Spinal cord (tissue), 10 donors: ENCODE measurements around the gene IFNA5. TPM values are rescaled to one million over a fixed set of nuclear protein-coding genes. Genes with fewer than 3 reads are reported as not detected.
A peak's percentile ranks its signal among the peaks of the same experiment; 100 is the strongest.

ENCODE experiments used
- DNase-seq, 6 donors: peaks; one replicate each; pipeline versions ENCODE4 v3.0.0 to v3.0.0-alpha.2; 2013 to 2015; ENCODE audit warnings: low spot score in 6 of 6, low read depth in 4 of 6
- H3K27ac ChIP-seq: one replicate; pipeline ENCODE4 v1.5.1; 2013; ENCODE audit warnings: low read depth, low read length, control low read depth
- H3K27me3 ChIP-seq: one replicate; pipeline ENCODE4 v1.6.1; 2013; ENCODE audit warnings: low read length; ENCODE audit not compliant: control insufficient read depth, insufficient read depth
- H3K36me3 ChIP-seq: one replicate; pipeline ENCODE4 v1.6.1; 2013; ENCODE audit warnings: low read length; ENCODE audit not compliant: control insufficient read depth, insufficient read depth
- H3K4me1 ChIP-seq: one replicate; pipeline ENCODE4 v1.6.1; 2013; ENCODE audit warnings: low read length; ENCODE audit not compliant: control insufficient read depth, insufficient read depth
- H3K4me3 ChIP-seq: one replicate; pipeline ENCODE4 v1.5.1; 2013; ENCODE audit warnings: low read depth, low read length, control low read depth
- H3K9me3 ChIP-seq: one replicate; pipeline ENCODE4 v1.6.1; 2013; ENCODE audit warnings: low read length; ENCODE audit not compliant: control insufficient read depth, insufficient read depth
- WGBS: methylation state at CpG from one replicate; pipeline ENCODE4 v1.1.5; 2013; ENCODE audit warnings: missing lambda C conversion rate; ENCODE audit not compliant: insufficient coverage; 5-methylcytosine and 5-hydroxymethylcytosine counted together
- polyA plus RNA-seq, 2 donors: library from polyadenylated mRNA; unstranded; fragments of 120-200 nt; gene quantifications; one replicate each; pipeline ENCODE4 v1.2.1, GENCODE V29; 2013; ENCODE audit not compliant: insufficient read length in 2 of 2
- total RNA-seq, 2 donors: library from RNA; depleted of rRNA in 1 of 2; stranded (reverse); fragments of 120-200 nt in 1 of 2; fragments of >200 nt in 1 of 2; gene quantifications; one replicate each; pipeline versions ENCODE4 v1.2.3 to v1.2.4, GENCODE V29; 2013 to 2014
- donor health status: healthy.

IFNA5 gene
- total and polyA plus RNA-seq, 4 donors = not detected

GRCh38 chr9:21324047-21324446 lies 18.9 kb upstream of the IFNA5 start:
- Histone ChIP-seq H3K9me3 (no peaks in the 10 kb centered on the region), H3K27me3 (no peaks in the 10 kb centered on the region), H3K36me3 (peaks cover 9% of the 10 kb centered on the region), H3K4me1 (no peaks in the 10 kb centered on the region), H3K4me3 (no peak overlapping the region), H3K27ac (no peak overlapping the region)
- no CpG with 5 or more reads among the region's 4 CpGs for WGBS
- DNase-seq = no peak

GRCh38 chr9:21322911-21323461 lies 17.9 kb upstream of the IFNA5 start:
- Histone ChIP-seq H3K4me3 (no peak overlapping the region), H3K36me3 (peaks cover 9% of the 10 kb centered on the region), H3K4me1 (no peaks in the 10 kb centered on the region), H3K27ac (no peak overlapping the region), H3K9me3 (no peaks in the 10 kb centered on the region), H3K27me3 (no peaks in the 10 kb centered on the region)
- 87% methylated on average over 5 of the region's 5 CpGs for WGBS
- DNase-seq = peak in 1 of 6 donors; percentile 30

- H3K4me1 ChIP-seq = no peaks in the 10 kb centered on the region
- H3K27me3 ChIP-seq = no peaks in the 10 kb centered on the region
- H3K9me3 ChIP-seq = no peaks in the 10 kb centered on the region
- H3K36me3 ChIP-seq = peaks cover 9% of the 10 kb centered on the region
- WGBS = no CpG with 5 or more reads among the region's 2 CpGs
- peak in 1 of 6 donors; percentile 44 for DNase-seq
- no peak overlapping the region for H3K27ac ChIP-seq
- no peak overlapping the region for H3K4me3 ChIP-seq
Observed at GRCh38 chr9:21320465-21320864, 15.4 kb upstream of the IFNA5 start.

- 22% methylated on average over 1 of the region's 7 CpGs for WGBS
- Histone ChIP-seq H3K36me3 (peaks cover 4% of the 10 kb centered on the region), H3K4me3 (no peak overlapping the region), H3K4me1 (no peaks in the 10 kb centered on the region), H3K27ac (no peak overlapping the region), H3K27me3 (no peaks in the 10 kb centered on the region), H3K9me3 (peaks cover 2% of the 10 kb centered on the region)
- DNase-seq = peak in 5 of 6 donors; percentile 24 to 90 (median 52)
Observed at GRCh38 chr9:21317956-21318923, 13.1 kb upstream of the IFNA5 start.

GRCh38 chr9:21316860-21317259 lies 11.7 kb upstream of the IFNA5 start:
- Histone ChIP-seq H3K9me3 (peaks cover 2% of the 10 kb centered on the region), H3K27ac (no peak overlapping the region), H3K27me3 (no peaks in the 10 kb centered on the region), H3K4me1 (no peaks in the 10 kb centered on the region), H3K36me3 (peaks cover under 1% of the 10 kb centered on the region), H3K4me3 (no peak overlapping the region)
- 17% methylated on average over 1 of the region's 3 CpGs for WGBS
- peak in 1 of 6 donors; percentile 29 for DNase-seq

- no peaks in the 10 kb centered on the region for H3K4me1 ChIP-seq
- peaks cover 2% of the 10 kb centered on the region for H3K9me3 ChIP-seq
- no peak overlapping the region for H3K27ac ChIP-seq
- no peaks in the 10 kb centered on the region for H3K36me3 ChIP-seq
- no peak for DNase-seq
- H3K27me3 ChIP-seq = no peaks in the 10 kb centered on the region
- WGBS = 58% methylated on average over 3 of the region's 8 CpGs
- no peak overlapping the region for H3K4me3 ChIP-seq
Observed at GRCh38 chr9:21316032-21316842, 11.1 kb upstream of the IFNA5 start.

- no CpG with 5 or more reads among the region's 2 CpGs for WGBS
Observed at GRCh38 chr9:21314152-21314551, 9.0 kb upstream of the IFNA5 start.

GRCh38 chr9:21311889-21312288 lies 6.8 kb upstream of the IFNA5 start:
- Histone ChIP-seq H3K27me3 (no peaks in the 10 kb centered on the region), H3K36me3 (no peaks in the 10 kb centered on the region), H3K4me1 (no peaks in the 10 kb centered on the region), H3K9me3 (peaks cover 2% of the 10 kb centered on the region), H3K4me3 (no peak overlapping the region), H3K27ac (no peak overlapping the region)
- no CpG with 5 or more reads among the region's 1 CpG for WGBS
- peak in 4 of 6 donors; percentile 32 to 78 (median 65) for DNase-seq

More at GRCh38 chr9:21314152-21314551, 9.0 kb upstream of the IFNA5 start:
- H3K9me3 ChIP-seq = peaks cover 2% of the 10 kb centered on the region
- H3K4me1 ChIP-seq = no peaks in the 10 kb centered on the region
- H3K27ac ChIP-seq = no peak overlapping the region
- no peaks in the 10 kb centered on the region for H3K27me3 ChIP-seq
- H3K4me3 ChIP-seq = no peak overlapping the region
- no peaks in the 10 kb centered on the region for H3K36me3 ChIP-seq
- no peak for DNase-seq

GRCh38 chr9:21295992-21296391 lies 9.1 kb downstream of the IFNA5 start:
- no peaks in the 10 kb centered on the region for H3K27me3 ChIP-seq
- no peak overlapping the region for H3K4me3 ChIP-seq
- no peak overlapping the region for H3K27ac ChIP-seq
- H3K4me1 ChIP-seq = no peaks in the 10 kb centered on the region
- DNase-seq = no peak
- whole genome bisulfite sequencing = 82% methylated on average over 1 of the region's 1 CpG
- no peaks in the 10 kb centered on the region for H3K36me3 ChIP-seq
- H3K9me3 ChIP-seq = no peaks in the 10 kb centered on the region
